Breast epithelium (tissue), 4 donors: Measurements from ENCODE around the gene ADSS2. TPM values are rescaled to one million over a fixed set of nuclear protein-coding genes. Genes with fewer than 3 reads are reported as not detected.

Source experiments
- DNase-seq, 2 donors: peaks; one replicate each; pipeline ENCODE4 v3.0.0-alpha.2; 2019; ENCODE audit warnings: low spot score in 2 of 2
- H3K27ac ChIP-seq, 2 donors: fragments of 200-600 bp; sonication (generic) in 1 of 2; one replicate each; pipeline ENCODE4 v1.5.1; 2016 to 2019; ENCODE audit warnings: mild to moderate bottlenecking in 1 of 2
- H3K27me3 ChIP-seq, 2 donors: fragments of 200-600 bp; sonication (generic) in 1 of 2; one replicate each; pipeline versions ENCODE4 v1.5.1 to v1.6.0; 2017 to 2019; ENCODE audit warnings: control low read depth in 1 of 2, mild to moderate bottlenecking in 1 of 2
- H3K36me3 ChIP-seq: fragments of 200-600 bp; one replicate; pipeline ENCODE4 v1.5.1; 2019
- H3K4me1 ChIP-seq, 2 donors: fragments of 200-600 bp; sonication (generic); one replicate each; pipeline ENCODE4 v1.5.1; 2016 to 2019; ENCODE audit warnings: control low read depth in 1 of 2
- H3K4me3 ChIP-seq, 3 donors: fragments of 200-600 bp; sonication (generic); 1 replicate in 2 of 3; 2 replicates in 1 of 3; pipeline ENCODE4 v1.5.1; 2016 to 2019; ENCODE audit warnings: mild to moderate bottlenecking in 3 of 3, moderate library complexity in 2 of 3
- H3K9me3 ChIP-seq, 2 donors: fragments of 200-600 bp; sonication (generic) in 1 of 2; one replicate each; pipeline ENCODE4 v1.5.1; 2016 to 2019; ENCODE audit warnings: control low read depth in 1 of 2
- CTCF ChIP-seq, 3 donors: fragments of 450-650 bp; IDR thresholded peaks; one replicate each; pipeline ENCODE4 v1.5.1; 2016 to 2017; ENCODE audit warnings: antibody characterized with exemption in 3 of 3, mild to moderate bottlenecking in 3 of 3, moderate library complexity in 3 of 3
- POLR2A ChIP-seq: fragments of 450-650 bp; IDR thresholded peaks from one replicate; pipeline ENCODE4 v1.6.1; 2016; ENCODE audit warnings: antibody characterized with exemption, mild to moderate bottlenecking, moderate library complexity
- POLR2AphosphoS5 ChIP-seq, 3 donors: sonication (generic); formaldehyde crosslinking; IDR thresholded peaks; one replicate each; pipeline ENCODE4 v1.6.1; 2017; ENCODE audit warnings: antibody characterized with exemption in 3 of 3
- intact Hi-C: fragments of 100-400 bp; cut with DNase I; formaldehyde crosslinking; loops from one replicate; pipeline ENCODE4 v1.15.1; 2023; ENCODE audit warnings: low total_unique reads
- total RNA-seq, 3 donors: library from RNA; depleted of rRNA; stranded (reverse); fragments of >200 nt; gene quantifications; one replicate each; pipeline ENCODE4 v1.1.0, GENCODE V29; 2016

ADSS2 gene
- total RNA-seq, 3 donors from 2014 or later = 26.9 to 66.6 (median 52.8) TPM

- no peak for TF ChIP-seq POLR2AphosphoS5 (IDR thresholded peaks at IDR 0.05)
- TF ChIP-seq CTCF (IDR thresholded peaks at IDR 0.05) = no peak
- no peak for TF ChIP-seq POLR2A
- DNase-seq = no peak
These were observed 8.9 kb downstream of the ADSS2 start for GRCh38 chr1:244442850-244443249.

GRCh38 chr1:244439391-244440032, 12.2 kb downstream of the ADSS2 start:
- no peaks in the 10 kb centered on the region for H3K4me1 ChIP-seq
- no peak for DNase-seq

More at GRCh38 chr1:244442850-244443249, 8.9 kb downstream of the ADSS2 start:
- H3K4me1 ChIP-seq = peaks cover 4 to 8% of the 10 kb centered on the region in 2 donors
- intact Hi-C loops = loop anchor here (5.0 kb wide), 1 partner anchor 509 kb away; no protein-coding TSS in a partner anchor
- no peaks in the 10 kb centered on the region for H3K36me3 ChIP-seq
- H3K27me3 ChIP-seq = no peaks in the 10 kb centered on the region
- H3K27ac ChIP-seq = no peak overlapping the region
- H3K9me3 ChIP-seq = no peaks in the 10 kb centered on the region
- H3K4me3 ChIP-seq = no peak overlapping the region

GRCh38 chr1:244437086-244437468, 14.6 kb downstream of the ADSS2 start:
- Histone ChIP-seq H3K9me3 (no peaks in the 10 kb centered on the region), H3K27ac (no peak overlapping the region), H3K4me1 (no peaks in the 10 kb centered on the region), H3K36me3 (no peaks in the 10 kb centered on the region), H3K4me3 (no peak overlapping the region), H3K27me3 (no peaks in the 10 kb centered on the region)
- intact Hi-C loops = no loop called here
- no peak for TF ChIP-seq POLR2A
- no peak for TF ChIP-seq POLR2AphosphoS5 (IDR thresholded peaks at IDR 0.05)
- TF ChIP-seq CTCF (IDR thresholded peaks at IDR 0.05) = no peak
- DNase-seq = no peak

More at GRCh38 chr1:244439391-244440032, 12.2 kb downstream of the ADSS2 start:
- Histone ChIP-seq H3K9me3 (no peaks in the 10 kb centered on the region), H3K27ac (no peak overlapping the region), H3K27me3 (no peaks in the 10 kb centered on the region), H3K36me3 (no peaks in the 10 kb centered on the region), H3K4me3 (no peak overlapping the region)
- TF ChIP-seq CTCF (IDR thresholded peaks at IDR 0.05) = no peak
- TF ChIP-seq POLR2AphosphoS5 (IDR thresholded peaks at IDR 0.05) = no peak
- TF ChIP-seq POLR2A = no peak
- intact Hi-C loops = loop anchor here (5.0 kb wide), 1 partner anchor 513 kb away; no protein-coding TSS in a partner anchor

GRCh38 chr1:244436336-244437085, 15.2 kb downstream of the ADSS2 start:
- H3K4me1 ChIP-seq = no peaks in the 10 kb centered on the region
- no peaks in the 10 kb centered on the region for H3K9me3 ChIP-seq
- TF ChIP-seq POLR2A = no peak
- no peak for TF ChIP-seq CTCF (IDR thresholded peaks at IDR 0.05)
- TF ChIP-seq POLR2AphosphoS5 (IDR thresholded peaks at IDR 0.05) = no peak
- H3K27ac ChIP-seq = no peak overlapping the region
- intact Hi-C loops = no loop called here
- no peak for DNase-seq
- no peaks in the 10 kb centered on the region for H3K36me3 ChIP-seq
- no peaks in the 10 kb centered on the region for H3K27me3 ChIP-seq
- H3K4me3 ChIP-seq = no peak overlapping the region
